Measurements from ENCODE around the gene MS4A10.

The MS4A10 gene

DNA sequence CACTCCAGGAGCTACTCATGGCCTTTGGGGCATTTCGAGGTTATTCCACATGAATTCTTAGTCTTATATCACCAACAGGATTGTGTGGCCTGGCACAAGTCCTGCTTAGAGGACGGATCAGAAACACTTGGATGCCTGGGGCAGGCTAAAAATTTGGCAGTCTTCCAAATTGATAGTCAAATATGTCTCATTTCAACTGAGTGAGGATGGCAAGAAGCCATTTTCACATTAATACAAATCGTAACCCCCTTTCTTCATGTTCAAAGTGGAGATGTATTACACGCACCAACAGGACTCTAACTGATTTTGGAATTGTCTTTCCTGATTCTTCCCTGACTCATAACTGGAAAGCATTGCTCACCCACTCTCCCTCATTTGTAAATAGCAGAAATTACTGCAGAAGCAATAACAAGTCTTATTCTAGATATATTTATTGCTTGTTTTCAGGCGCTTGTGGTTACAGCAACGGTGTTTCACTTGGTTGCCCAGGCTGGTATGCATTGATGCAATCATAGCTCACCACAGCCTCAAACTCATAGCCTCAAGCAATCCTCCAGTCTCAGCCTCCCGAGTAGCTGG, 46.5 kb downstream of the MS4A10 start:
- DNase-seq (ENCODE audit: extremely low read depth, low read depth) = no peak
- TF ChIP-seq, protein P1, sequence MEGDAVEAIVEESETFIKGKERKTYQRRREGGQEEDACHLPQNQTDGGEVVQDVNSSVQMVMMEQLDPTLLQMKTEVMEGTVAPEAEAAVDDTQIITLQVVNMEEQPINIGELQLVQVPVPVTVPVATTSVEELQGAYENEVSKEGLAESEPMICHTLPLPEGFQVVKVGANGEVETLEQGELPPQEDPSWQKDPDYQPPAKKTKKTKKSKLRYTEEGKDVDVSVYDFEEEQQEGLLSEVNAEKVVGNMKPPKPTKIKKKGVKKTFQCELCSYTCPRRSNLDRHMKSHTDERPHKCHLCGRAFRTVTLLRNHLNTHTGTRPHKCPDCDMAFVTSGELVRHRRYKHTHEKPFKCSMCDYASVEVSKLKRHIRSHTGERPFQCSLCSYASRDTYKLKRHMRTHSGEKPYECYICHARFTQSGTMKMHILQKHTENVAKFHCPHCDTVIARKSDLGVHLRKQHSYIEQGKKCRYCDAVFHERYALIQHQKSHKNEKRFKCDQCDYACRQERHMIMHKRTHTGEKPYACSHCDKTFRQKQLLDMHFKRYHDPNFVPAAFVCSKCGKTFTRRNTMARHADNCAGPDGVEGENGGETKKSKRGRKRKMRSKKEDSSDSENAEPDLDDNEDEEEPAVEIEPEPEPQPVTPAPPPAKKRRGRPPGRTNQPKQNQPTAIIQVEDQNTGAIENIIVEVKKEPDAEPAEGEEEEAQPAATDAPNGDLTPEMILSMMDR (IDR thresholded peaks at IDR 0.05; ENCODE audit: low read depth, low read length, missing control alignments) = no peak
- H3K4me3 ChIP-seq (replicated peaks; ENCODE audit: low read depth, low read length) = no peak overlapping the region

DNA sequence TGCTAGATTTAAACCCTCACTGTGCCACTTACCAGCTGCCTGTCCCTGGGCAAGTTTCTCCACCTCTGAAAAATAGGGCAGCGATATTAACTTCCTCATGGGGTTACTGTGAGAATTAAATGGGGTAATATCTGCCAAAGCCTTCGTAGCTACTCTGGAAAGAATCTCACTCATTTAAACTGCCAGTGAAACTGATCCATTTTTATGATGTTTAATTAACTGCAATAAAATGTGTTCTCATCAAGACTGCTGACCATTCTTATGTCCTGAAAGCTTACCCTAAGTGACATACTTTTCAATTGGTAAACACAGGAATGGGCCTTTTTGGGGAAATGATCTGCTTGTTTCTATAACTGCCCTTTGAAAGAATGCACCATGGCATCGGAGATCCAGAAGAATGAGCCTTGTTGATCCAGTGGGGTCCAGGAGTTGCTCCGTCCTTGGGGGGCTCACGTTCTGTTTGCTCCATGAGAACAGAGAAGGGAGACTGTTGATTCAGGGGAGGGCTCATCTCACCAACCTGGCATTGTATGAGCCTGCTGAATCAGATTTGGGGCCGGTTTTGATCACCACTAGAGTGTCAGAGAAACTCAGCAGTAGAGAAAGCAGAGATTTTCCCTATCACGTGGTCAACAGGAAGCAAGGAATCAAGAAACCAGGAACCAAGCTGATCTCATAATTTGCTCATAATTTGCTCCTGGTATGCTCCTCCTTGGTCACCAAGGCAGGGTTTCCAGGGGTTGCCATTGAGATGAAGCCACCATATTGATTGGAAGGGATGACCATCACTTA, 49.8 kb downstream of the MS4A10 start:
- no peak for DNase-seq (ENCODE audit: extremely low read depth, low read depth)
- no peak overlapping the region for H3K4me3 ChIP-seq (replicated peaks; ENCODE audit: low read depth, low read length)
- TF ChIP-seq, protein P1 (IDR thresholded peaks at IDR 0.05; ENCODE audit: low read depth, low read length, missing control alignments) = no peak

DNA sequence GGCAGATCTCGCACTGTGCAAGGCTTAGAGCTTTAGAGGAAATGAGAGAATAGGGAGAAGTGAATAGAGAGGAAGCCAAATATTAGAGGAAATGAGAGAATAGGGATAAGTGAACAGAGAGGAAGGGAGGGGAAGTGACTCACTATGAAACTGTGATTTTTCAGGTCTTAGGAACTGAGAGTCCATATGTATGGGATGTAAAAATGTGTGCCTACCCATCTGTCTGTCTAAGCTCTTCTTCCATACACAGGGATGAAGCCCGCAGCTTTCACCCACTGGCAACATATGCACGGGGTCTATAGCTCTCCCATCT, 50.4 kb downstream of the MS4A10 start:
- TF ChIP-seq, protein P1 (IDR thresholded peaks at IDR 0.05; ENCODE audit: low read depth, low read length, missing control alignments) = no peak
- no peak overlapping the region for H3K4me3 ChIP-seq (replicated peaks; ENCODE audit: low read depth, low read length)
- DNase-seq (ENCODE audit: extremely low read depth, low read depth) = no peak

DNA sequence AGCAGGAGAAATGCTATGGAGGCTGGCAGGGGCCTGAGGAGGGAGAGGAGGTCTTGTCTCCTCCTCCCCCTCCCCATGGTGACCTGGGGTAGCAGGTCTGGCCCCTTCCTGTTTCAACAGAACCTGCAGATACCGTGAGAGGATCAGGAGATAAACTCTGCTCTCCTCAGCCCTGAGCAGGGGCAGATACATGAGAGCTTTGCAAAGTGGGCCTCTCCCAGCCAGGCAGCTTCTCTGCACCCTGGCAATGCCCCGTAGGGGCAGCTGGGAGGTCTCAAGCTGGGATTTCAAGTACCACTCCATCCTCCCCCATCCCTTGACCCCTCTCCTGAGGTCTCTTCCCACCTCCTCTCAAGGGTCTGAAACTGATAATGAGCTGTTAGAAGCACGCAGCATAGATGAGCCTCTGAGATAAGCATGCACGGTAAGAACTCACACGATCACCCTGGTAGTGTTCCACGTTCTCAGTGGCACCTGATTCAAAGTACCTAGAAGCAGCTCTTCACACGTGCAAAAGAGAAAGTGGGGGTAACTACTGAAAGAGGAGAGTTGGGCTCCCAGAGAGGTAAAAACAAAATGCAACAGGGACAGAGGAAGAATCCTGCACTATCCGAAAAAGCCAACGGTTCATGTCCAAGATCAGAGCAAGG, 51.9 kb downstream of the MS4A10 start:
- DNase-seq (ENCODE audit: extremely low read depth, low read depth) = no peak
- TF ChIP-seq, protein P1 (IDR thresholded peaks at IDR 0.05; ENCODE audit: low read depth, low read length, missing control alignments) = no peak
- no peak overlapping the region for H3K4me3 ChIP-seq (replicated peaks; ENCODE audit: low read depth, low read length)

DNA sequence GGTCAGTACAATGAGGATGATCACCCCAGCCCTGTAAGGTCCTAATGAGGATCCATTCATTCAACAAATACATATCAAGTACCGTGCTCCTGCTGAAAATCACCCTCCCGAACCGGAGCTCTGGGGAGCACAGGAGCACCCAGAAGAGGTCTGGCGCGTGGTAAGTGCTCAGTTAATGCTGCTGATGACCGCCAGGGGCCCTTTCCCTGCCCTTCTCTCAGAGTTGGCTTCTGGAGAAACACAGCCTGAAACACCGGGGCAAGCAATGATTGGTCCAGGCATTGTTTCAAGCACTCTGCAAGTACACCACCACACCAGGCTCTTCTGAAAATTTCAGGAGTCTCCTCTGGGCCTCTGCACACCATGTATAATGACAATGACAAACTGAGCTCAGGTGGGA, 53.0 kb downstream of the MS4A10 start:
- no peak for DNase-seq (ENCODE audit: extremely low read depth, low read depth)
- TF ChIP-seq, protein P1 (IDR thresholded peaks at IDR 0.05; ENCODE audit: low read depth, low read length, missing control alignments) = peak; percentile 31
- no peak overlapping the region for H3K4me3 ChIP-seq (replicated peaks; ENCODE audit: low read depth, low read length)

DNA sequence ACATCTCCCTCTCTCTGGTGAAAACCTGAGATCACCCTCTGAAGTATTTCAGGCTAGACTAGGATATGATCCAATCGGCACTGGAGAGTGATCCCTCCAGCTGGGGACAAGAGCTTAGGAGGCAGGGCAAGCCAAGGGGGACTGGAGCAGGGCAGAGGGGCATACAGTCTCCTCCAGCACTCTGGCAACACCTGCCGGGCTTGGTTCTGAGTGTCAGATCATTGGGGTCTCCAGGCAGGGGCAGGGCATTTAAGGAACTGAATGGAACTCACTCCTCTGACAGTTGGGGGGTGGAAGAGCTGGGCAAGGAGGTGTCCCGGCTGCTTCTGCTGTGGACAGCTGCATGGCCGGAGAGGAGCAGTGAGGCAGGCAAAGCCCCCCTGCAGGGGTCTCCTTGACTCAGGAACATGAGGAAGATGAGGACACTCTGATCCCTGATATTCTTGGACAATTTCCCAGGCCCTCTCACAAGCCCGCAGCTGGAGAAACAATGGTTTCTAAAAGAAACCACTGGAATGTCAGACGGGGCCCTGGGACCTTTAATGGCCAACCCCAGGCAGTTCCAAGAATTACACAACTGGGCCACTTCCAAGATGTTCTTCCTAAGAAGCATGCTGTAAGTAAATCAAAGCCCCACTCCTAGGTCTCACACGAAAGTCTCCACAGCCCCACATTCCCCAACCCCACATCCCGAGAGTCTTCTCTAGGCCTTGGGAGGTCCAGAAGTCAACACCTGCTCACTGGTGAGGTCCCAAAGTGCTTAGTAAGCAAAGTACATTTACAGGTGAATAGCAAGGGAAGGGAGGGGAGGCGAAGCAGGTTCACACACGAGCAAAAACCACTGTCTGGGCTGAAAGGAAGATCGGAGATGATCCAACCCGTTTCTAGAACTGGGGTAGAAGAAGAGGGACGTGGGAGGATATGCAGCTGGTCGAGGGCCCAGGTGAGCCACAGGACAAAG, 55.6 kb downstream of the MS4A10 start:
- no peak overlapping the region for H3K4me3 ChIP-seq (replicated peaks; ENCODE audit: low read depth, low read length)
- DNase-seq (ENCODE audit: extremely low read depth, low read depth) = peak; percentile 43
- TF ChIP-seq, protein P1 (IDR thresholded peaks at IDR 0.05; ENCODE audit: low read depth, low read length, missing control alignments) = no peak
